Measurements from ENCODE around the gene STAC3. TPM values are rescaled to one million over a fixed set of nuclear protein-coding genes. Genes with fewer than 3 reads are reported as not detected.

The STAC3 gene
- total RNA-seq, 1 experiment from 2014 or later: 2.2 TPM

- Histone ChIP-seq H3K9me2 (ENCODE audit: insufficient read depth) (no peaks in the 10 kb centered on the region), H3K9me3 (ENCODE audit: insufficient read depth, low read depth) (no peaks in the 10 kb centered on the region), H3K27ac (no peak overlapping the region), H3K27me3 (ENCODE audit: insufficient read depth, low read depth) (no peaks in the 10 kb centered on the region), H3K4me1 (replicated peaks; ENCODE audit: insufficient read depth) (peaks cover 19% of the 10 kb centered on the region), H3F3A (ENCODE audit: insufficient read depth, low read depth) (peaks cover 14% of the 10 kb centered on the region; the same call in 1 of the 2 replicates), H3K4me3 (no peak overlapping the region), H3K36me3 (ENCODE audit: low read depth) (no peaks in the 10 kb centered on the region), H3K79me2 (ENCODE audit: low read depth) (peaks cover 14% of the 10 kb centered on the region), H4K20me1 (ENCODE audit: insufficient read depth) (no peaks in the 10 kb centered on the region), H3K4me2 (no peak overlapping the region), H2AFZ (no peak overlapping the region)
- no peak for DNase-seq
- BruUV-seq (replicated peaks): no TSS peak
- intact Hi-C loops (cut with micrococcal nuclease; ENCODE audit: unreplicated experiment): no loop called here
- TF ChIP-seq EZH2 (IDR thresholded peaks at IDR 0.05; ENCODE audit: low read depth) (no peak), CTCF (conservative IDR thresholded peaks at IDR 0.05) (no peak)
- CTCF ChIA-PET: no interaction called here
- POLR2A ChIA-PET (ENCODE audit: unreplicated experiment): no interaction called here
These were observed 25.9 kb downstream of the STAC3 start for GRCh38 chr12:57224973-57225679.

- CTCF ChIA-PET: interaction anchor here (0.7 kb wide), 1 partner anchor 762 kb away, joined by 5 read pairs; no protein-coding TSS in a partner anchor
These were observed 26.6 kb downstream of the STAC3 start for GRCh38 chr12:57224278-57224972.

More at GRCh38 chr12:57224278-57224972, 26.6 kb downstream of the STAC3 start:
- Histone ChIP-seq H2AFZ (no peak overlapping the region), H3K4me1 (replicated peaks; ENCODE audit: insufficient read depth) (peaks cover 19% of the 10 kb centered on the region), H3K79me2 (ENCODE audit: low read depth) (peaks cover 8% of the 10 kb centered on the region), H3K27me3 (ENCODE audit: insufficient read depth, low read depth) (no peaks in the 10 kb centered on the region), H3K9me3 (ENCODE audit: insufficient read depth, low read depth) (no peaks in the 10 kb centered on the region), H3K36me3 (ENCODE audit: low read depth) (no peaks in the 10 kb centered on the region), H3K4me3 (no peak overlapping the region), H3K9me2 (ENCODE audit: insufficient read depth) (no peaks in the 10 kb centered on the region), H4K20me1 (ENCODE audit: insufficient read depth) (no peaks in the 10 kb centered on the region), H3K27ac (no peak overlapping the region), H3F3A (ENCODE audit: insufficient read depth, low read depth) (peaks cover 11% of the 10 kb centered on the region; the same call in 1 of the 2 replicates), H3K4me2 (no peak overlapping the region)
- POLR2A ChIA-PET (ENCODE audit: unreplicated experiment): no interaction called here
- no peak for DNase-seq
- TF ChIP-seq CTCF (conservative IDR thresholded peaks at IDR 0.05): no peak
- no peak for TF ChIP-seq EZH2 (IDR thresholded peaks at IDR 0.05; ENCODE audit: low read depth)
- BruUV-seq (replicated peaks): no TSS peak
- intact Hi-C loops (cut with micrococcal nuclease; ENCODE audit: unreplicated experiment): no loop called here

Data from PC-9 (cell line).